GM10847 (cell line): ENCODE results near the gene COL9A3.

ENCODE experiments used
- POLR2A ChIP-seq: IDR thresholded peaks from 2 replicates; pipeline ENCODE4 v1.6.1; 2011; ENCODE audit not compliant: insufficient read length; ENCODE audit errors: extremely low read depth

COL9A3 gene

GRCh38 chr20:62801284-62802010 lies 15.4 kb upstream of the COL9A3 start:
- TF ChIP-seq POLR2A, result no peak

GRCh38 chr20:62802026-62802712 lies 14.7 kb upstream of the COL9A3 start:
- TF ChIP-seq POLR2A, result no peak

GRCh38 chr20:62804021-62804626 lies 12.7 kb upstream of the COL9A3 start:
- TF ChIP-seq POLR2A, result no peak

GRCh38 chr20:62804627-62805154 lies 12.2 kb upstream of the COL9A3 start, which contains the start of gene OGFR:
Gene OGFR (plus strand): TSS chr20:62804835. CDS start chr20:62804860, 25 bp downstream.
- TF ChIP-seq POLR2A, result peak; percentile 69

- no peak for TF ChIP-seq POLR2A
These were observed 11.6 kb upstream of the COL9A3 start for GRCh38 chr20:62805155-62805710.

GRCh38 chr20:62805711-62806382 lies 11.0 kb upstream of the COL9A3 start:
- TF ChIP-seq POLR2A, result no peak

- TF ChIP-seq POLR2A, result no peak
These were observed 10.3 kb upstream of the COL9A3 start for GRCh38 chr20:62806383-62807050.

- TF ChIP-seq POLR2A, result no peak
These were observed 9.2 kb upstream of the COL9A3 start for GRCh38 chr20:62807444-62808210.

- no peak for TF ChIP-seq POLR2A
These were observed 8.5 kb upstream of the COL9A3 start for GRCh38 chr20:62808211-62808865.

GRCh38 chr20:62809530-62810428 lies 7.1 kb upstream of the COL9A3 start:
- no peak for TF ChIP-seq POLR2A

- TF ChIP-seq POLR2A, result no peak
These were observed 5.5 kb upstream of the COL9A3 start for GRCh38 chr20:62811320-62811719.

- TF ChIP-seq POLR2A, result no peak
These were observed 5.1 kb upstream of the COL9A3 start for GRCh38 chr20:62811720-62812119.

- no peak for TF ChIP-seq POLR2A
These were observed 4.5 kb upstream of the COL9A3 start for GRCh38 chr20:62812181-62812906.
